Right lobe of liver (tissue), 4 donors: Measurements from ENCODE around the gene ITPR2.

Experiments used
- POLR2A ChIP-seq: fragments of 450-650 bp; IDR thresholded peaks from one replicate; pipeline ENCODE4 v1.6.1; 2017; ENCODE audit warnings: antibody characterized with exemption, mild to moderate bottlenecking
- TF ChIP-seq, protein P1 (sequence below), 4 donors: fragments of 200-600 bp in 3 of 4; fragments of 450-650 bp in 1 of 4; IDR thresholded peaks; one replicate each; pipeline versions ENCODE4 v1.5.1 to v1.8.0; 2016 to 2022; ENCODE audit warnings: antibody characterized with exemption in 4 of 4, mild to moderate bottlenecking in 2 of 4
- donor health status: DM: no; HTN: no; CAD: no.
- donor health status: DM: no; HTN: no; CAD: no.
- donor health status: DM: no; HTN: yes; CAD: no.

DNA sequence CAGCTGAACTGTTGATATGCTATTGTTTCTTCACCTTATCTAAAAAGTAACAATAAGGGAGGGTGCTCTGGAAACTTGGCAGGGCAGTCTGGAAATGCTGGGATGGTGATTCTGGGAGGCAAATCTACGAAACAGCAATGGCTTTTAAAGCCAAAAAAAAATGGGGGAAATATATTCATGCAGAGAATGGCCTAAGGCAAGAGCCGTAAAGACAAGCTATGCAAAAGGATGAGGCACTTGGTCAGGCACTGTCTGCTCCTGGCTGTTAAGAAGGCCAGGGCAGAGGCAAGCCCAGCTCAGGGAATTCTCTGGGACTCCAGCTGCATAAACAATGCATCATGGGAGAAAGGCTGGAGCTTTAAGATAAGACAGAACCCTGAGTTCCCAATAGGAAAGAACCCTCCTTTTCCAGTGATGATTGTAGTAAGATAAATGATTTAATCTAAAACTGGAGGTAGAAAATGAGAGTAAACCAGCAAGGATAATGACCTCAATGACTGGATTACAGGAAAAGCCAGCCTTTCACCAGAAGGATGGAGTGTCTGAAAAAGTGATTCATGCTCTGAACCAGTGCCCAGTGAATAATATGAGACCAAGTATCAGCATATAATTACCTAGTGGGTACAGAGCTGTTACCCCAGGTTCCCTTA, 46.0 kb downstream of the ITPR2 start:
- TF ChIP-seq, protein P1, sequence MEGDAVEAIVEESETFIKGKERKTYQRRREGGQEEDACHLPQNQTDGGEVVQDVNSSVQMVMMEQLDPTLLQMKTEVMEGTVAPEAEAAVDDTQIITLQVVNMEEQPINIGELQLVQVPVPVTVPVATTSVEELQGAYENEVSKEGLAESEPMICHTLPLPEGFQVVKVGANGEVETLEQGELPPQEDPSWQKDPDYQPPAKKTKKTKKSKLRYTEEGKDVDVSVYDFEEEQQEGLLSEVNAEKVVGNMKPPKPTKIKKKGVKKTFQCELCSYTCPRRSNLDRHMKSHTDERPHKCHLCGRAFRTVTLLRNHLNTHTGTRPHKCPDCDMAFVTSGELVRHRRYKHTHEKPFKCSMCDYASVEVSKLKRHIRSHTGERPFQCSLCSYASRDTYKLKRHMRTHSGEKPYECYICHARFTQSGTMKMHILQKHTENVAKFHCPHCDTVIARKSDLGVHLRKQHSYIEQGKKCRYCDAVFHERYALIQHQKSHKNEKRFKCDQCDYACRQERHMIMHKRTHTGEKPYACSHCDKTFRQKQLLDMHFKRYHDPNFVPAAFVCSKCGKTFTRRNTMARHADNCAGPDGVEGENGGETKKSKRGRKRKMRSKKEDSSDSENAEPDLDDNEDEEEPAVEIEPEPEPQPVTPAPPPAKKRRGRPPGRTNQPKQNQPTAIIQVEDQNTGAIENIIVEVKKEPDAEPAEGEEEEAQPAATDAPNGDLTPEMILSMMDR (IDR thresholded peaks at IDR 0.05): no peak
- no peak for TF ChIP-seq POLR2A
